Nephron progenitor cell (in vitro differentiated cells): ENCODE data around the gene SLITRK6.
"Not testable (repeated sequence)": the region's sequence is repeated elsewhere in the genome, so short reads cannot be mapped to it uniquely, and the experiment has no call there.

Experiments
- DNase-seq: peaks from one replicate; pipeline ENCODE4 v3.0.0; 2021
- H3K27ac Mint-ChIP-seq: 2 replicates; pipeline ENCODE4 v1.8.0; 2021; ENCODE audit warnings: mild to moderate bottlenecking, moderate library complexity, mixed read lengths
- H3K27me3 Mint-ChIP-seq: 2 replicates; pipeline ENCODE4 v1.8.0; 2021; ENCODE audit warnings: mild to moderate bottlenecking, low read depth, mixed read lengths; ENCODE audit not compliant: poor library complexity
- H3K36me3 Mint-ChIP-seq: 2 replicates; pipeline ENCODE4 v1.8.0; 2021; ENCODE audit warnings: low read depth, mixed read lengths
- H3K4me1 Mint-ChIP-seq: 2 replicates; pipeline ENCODE4 v1.8.0; 2021; ENCODE audit warnings: mixed read lengths
- H3K4me3 Mint-ChIP-seq: 2 replicates; pipeline ENCODE4 v1.8.0; 2021; ENCODE audit warnings: mild to moderate bottlenecking, moderate library complexity, mixed read lengths
- H3K9me3 Mint-ChIP-seq: 2 replicates; pipeline ENCODE4 v1.8.0; 2021; ENCODE audit warnings: mild to moderate bottlenecking, moderate library complexity, mixed read lengths
- CTCF ChIP-seq: fragments of 200-600 bp; sonication (generic); IDR thresholded peaks from 2 replicates; pipeline ENCODE4 v1.5.0; 2021; ENCODE audit warnings: antibody characterized with exemption

Gene SLITRK6

DNA sequence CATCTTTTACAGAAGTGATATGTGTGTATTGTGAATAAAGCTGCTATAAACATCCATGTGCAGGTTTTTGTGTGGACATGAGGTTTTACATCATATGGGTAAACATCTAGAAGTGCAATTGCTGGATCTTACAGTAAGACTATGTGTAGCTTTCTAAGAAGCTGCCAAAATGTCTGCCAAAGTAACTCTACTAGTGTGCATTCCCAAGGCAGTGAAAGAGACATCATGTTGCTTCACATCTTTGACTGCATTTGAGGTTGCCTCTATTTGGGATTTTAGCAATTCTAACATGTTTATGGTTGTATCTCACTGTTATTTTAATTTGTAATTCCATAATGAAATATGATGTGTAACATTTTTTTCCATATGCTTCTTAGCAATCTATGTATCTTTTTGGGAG is 30.3 kb downstream of the SLITRK6 start:
- H3K4me3 Mint-ChIP-seq, result no peak overlapping the region
- no peaks in the 10 kb centered on the region for H3K9me3 Mint-ChIP-seq
- no peak for TF ChIP-seq CTCF
- no peaks in the 10 kb centered on the region for H3K36me3 Mint-ChIP-seq
- no peak for DNase-seq
- no peaks in the 10 kb centered on the region for H3K27me3 Mint-ChIP-seq
- no peaks in the 10 kb centered on the region for H3K4me1 Mint-ChIP-seq
- H3K27ac Mint-ChIP-seq, result no peak overlapping the region

GRCh38 chr13:85755123-85755522 is 44.1 kb downstream of the SLITRK6 start:
- Mint-ChIP-seq H3K36me3 (no peaks in the 10 kb centered on the region), H3K27me3 (no peaks in the 10 kb centered on the region), H3K4me1 (no peaks in the 10 kb centered on the region), H3K27ac (no peak overlapping the region), H3K4me3 (no peak overlapping the region), H3K9me3 (no peaks in the 10 kb centered on the region)
- no peak for TF ChIP-seq CTCF
- no peak for DNase-seq

DNA sequence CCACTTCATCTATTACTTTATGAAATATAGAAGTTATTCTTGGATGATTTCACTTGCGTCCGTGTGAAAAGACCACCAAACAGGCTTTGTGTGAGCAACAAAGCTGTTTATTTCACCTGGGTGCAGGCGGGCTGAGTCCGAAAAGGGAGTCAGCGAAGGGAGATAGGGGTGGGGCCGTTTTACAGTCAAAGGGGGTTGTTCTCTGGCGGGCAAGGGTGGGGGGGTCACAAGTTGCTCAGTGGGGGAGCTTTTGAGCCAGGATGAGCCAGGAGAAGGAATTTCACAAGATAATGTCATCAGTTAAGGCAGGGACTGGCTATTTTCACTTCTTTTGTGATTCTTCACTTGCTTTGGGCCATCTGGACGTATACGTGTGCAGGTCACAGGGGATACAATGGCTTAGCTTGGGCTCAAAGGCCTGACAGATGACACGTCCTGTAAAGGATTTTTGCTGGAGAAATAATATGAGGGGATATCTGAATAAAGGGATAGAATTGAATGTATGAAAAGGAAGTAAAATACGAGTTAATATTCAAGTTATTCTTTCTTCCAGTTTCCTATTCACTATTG is 55.9 kb downstream of the SLITRK6 start:
- H3K4me1 Mint-ChIP-seq, result peaks cover 11% of the 10 kb centered on the region
- not testable (repeated sequence) for H3K27me3 Mint-ChIP-seq, DNase-seq, H3K9me3 Mint-ChIP-seq, H3K4me3 Mint-ChIP-seq, H3K36me3 Mint-ChIP-seq, H3K27ac Mint-ChIP-seq
